ENCODE results near the gene ANAPC16.
"Not testable (repeated sequence)": the region's sequence is repeated elsewhere in the genome, so short reads cannot be mapped to it uniquely, and the experiment has no call there.

Gene ANAPC16

GRCh38 chr10:72278668-72279393, 63.0 kb downstream of the ANAPC16 start:
- no peak for DNase-seq (ENCODE audit: low read depth in 2 of 2)

- not testable (repeated sequence) for DNase-seq (ENCODE audit: low read depth in 2 of 2)
Measured at GRCh38 chr10:72279587-72279986, 63.8 kb downstream of the ANAPC16 start.

GRCh38 chr10:72283131-72283530, 67.3 kb downstream of the ANAPC16 start:
- no peak for DNase-seq (ENCODE audit: low read depth in 2 of 2)

Measured in stimulated activated CD8-positive, alpha-beta memory T cell treated with anti-CD3 and anti-CD28 coated beads, Interleukin-2, amount 100 ng/mL, for 48 hours (primary cell).